HT1080 (cell line): ENCODE results near the gene CKM. TPM values are rescaled to one million over a fixed set of nuclear protein-coding genes. Genes with fewer than 3 reads are reported as not detected.

Source experiments
- total RNA-seq: library from RNA; depleted of rRNA; stranded (reverse); fragments of >200 nt; shearing (Covaris generic); gene quantifications from 2 replicates; pipeline ENCODE4 v1.2.3, GENCODE V29; 2014; rRNA removed

Gene CKM
- total RNA-seq, 1 experiment from 2014 or later: not detected

Other genes with a start within 250 kb of the CKM start
- gene ZNF296, start 246.4 kb downstream of the CKM start, total RNA-seq: not detected in 2 replicates
- gene GEMIN7, start 243.6 kb downstream of the CKM start, total RNA-seq: 58.2 and 59.2 TPM in 2 replicates
- 24.8 and 26.5 TPM in 2 replicates for gene PPP1R37, start 229.7 kb downstream of the CKM start, total RNA-seq
- gene NKPD1, start 161.9 kb downstream of the CKM start, total RNA-seq: not detected in 2 replicates
- 0.98 and 1.5 TPM in 2 replicates for gene TRAPPC6A, start 144.6 kb downstream of the CKM start, total RNA-seq
- 1.5 and 5.0 TPM in 2 replicates for gene BLOC1S3, start 144.1 kb downstream of the CKM start, total RNA-seq
- 0.56 and 0.84 TPM in 2 replicates for gene EXOC3L2, start 77.5 kb downstream of the CKM start, total RNA-seq
- gene MARK4, start 71.6 kb downstream of the CKM start, total RNA-seq: 5.3 and 9.2 TPM in 2 replicates
- 0.11 TPM in 1 of 2 replicates, not detected in the other for gene KLC3, start 17.9 kb upstream of the CKM start, total RNA-seq
- gene ERCC2, start 47.7 kb upstream of the CKM start, total RNA-seq: 20.0 and 23.9 TPM in 2 replicates
- gene PPP1R13L, start 82.2 kb upstream of the CKM start, total RNA-seq: 18.9 and 34.3 TPM in 2 replicates
- gene POLR1G, start 83.8 kb upstream of the CKM start, total RNA-seq: 39.8 and 54.6 TPM in 2 replicates
- gene ERCC1, start 101.0 kb upstream of the CKM start, total RNA-seq: 125 and 137 TPM in 2 replicates
- 0.30 and 0.53 TPM in 2 replicates for gene FOSB, start 145.1 kb upstream of the CKM start, total RNA-seq
- gene RTN2, start 174.2 kb upstream of the CKM start, total RNA-seq: 12.9 and 13.7 TPM in 2 replicates
- gene PPM1N, start 175.6 kb upstream of the CKM start, total RNA-seq: 0.34 and 2.9 TPM in 2 replicates
- 248 and 269 TPM in 2 replicates for gene VASP, start 184.6 kb upstream of the CKM start, total RNA-seq